CD8-positive, alpha-beta memory T cell (primary cell): Measurements from ENCODE around the gene ZNF319. TPM values are rescaled to one million over a fixed set of nuclear protein-coding genes. Genes with fewer than 3 reads are reported as not detected.

Experiments
- CTCF ChIA-PET: fragments of 350-600 bp; sonication (Branson Sonifier 250); formaldehyde crosslinking; loops from one replicate; lab custom pipeline; 2021; ENCODE audit warnings: antibody characterized with exemption; lab: Charles Lee
- POLR2A ChIA-PET: fragments of 350-600 bp; sonication (Branson Sonifier 250); formaldehyde crosslinking; loops from one replicate; lab custom pipeline; 2021; ENCODE audit warnings: antibody characterized with exemption; lab: Charles Lee
- DNase-seq, 5 donors: peaks; one replicate each; pipeline versions ENCODE4 v3.0.0 to v3.0.0-alpha.2; 2020 to 2022; ENCODE audit warnings: mixed read lengths in 1 of 5
- H3K27ac ChIP-seq: one replicate; pipeline ENCODE4 v1.7.0; 2013; ENCODE audit warnings: low read depth, mild to moderate bottlenecking, low read length, moderate library complexity
- H3K27me3 ChIP-seq: 2 replicates; pipeline ENCODE4 v1.7.0; 2013; ENCODE audit warnings: low read length, mild to moderate bottlenecking; ENCODE audit not compliant: insufficient read depth, poor library complexity, severe bottlenecking
- H3K36me3 ChIP-seq: 2 replicates; pipeline ENCODE4 v1.7.0; 2013; ENCODE audit warnings: mild to moderate bottlenecking, low read length, moderate library complexity; ENCODE audit not compliant: insufficient read depth
- H3K4me1 ChIP-seq: 2 replicates; pipeline ENCODE4 v1.7.0; 2013; ENCODE audit warnings: mild to moderate bottlenecking, low read length, moderate library complexity; ENCODE audit not compliant: insufficient read depth
- H3K4me3 ChIP-seq: 2 replicates; pipeline ENCODE4 v1.7.0; 2013; ENCODE audit warnings: mild to moderate bottlenecking, low read length
- H3K9me3 ChIP-seq: 2 replicates; pipeline ENCODE4 v1.7.0; 2013; ENCODE audit warnings: mild to moderate bottlenecking, low read length
- H3K27ac Mint-ChIP-seq, 8 donors: one replicate each; pipeline ENCODE4 v1.8.0; 2020 to 2021; ENCODE audit warnings: mixed read lengths in 8 of 8, mild to moderate bottlenecking in 6 of 8, inconsistent platforms in 3 of 8, moderate library complexity in 3 of 8
- H3K27me3 Mint-ChIP-seq, 2 donors: one replicate each; pipeline ENCODE4 v1.8.0; 2020 to 2021; ENCODE audit warnings: mixed read lengths in 2 of 2, mild to moderate bottlenecking in 1 of 2, moderate library complexity in 1 of 2
- H3K36me3 Mint-ChIP-seq, 3 donors: one replicate each; pipeline ENCODE4 v1.8.0; 2020 to 2021; ENCODE audit warnings: mixed read lengths in 3 of 3, inconsistent platforms in 1 of 3, mild to moderate bottlenecking in 1 of 3
- H3K4me1 Mint-ChIP-seq, 3 donors: one replicate each; pipeline ENCODE4 v1.8.0; 2020 to 2021; ENCODE audit warnings: mixed read lengths in 3 of 3, inconsistent platforms in 1 of 3, mild to moderate bottlenecking in 1 of 3
- H3K4me3 Mint-ChIP-seq, 7 donors: one replicate each; pipeline ENCODE4 v1.8.0; 2020 to 2021; ENCODE audit warnings: mixed read lengths in 7 of 7, mild to moderate bottlenecking in 6 of 7, moderate library complexity in 4 of 7, inconsistent platforms in 2 of 7
- H3K9me3 Mint-ChIP-seq, 5 donors: one replicate each; pipeline ENCODE4 v1.8.0; 2020 to 2022; ENCODE audit warnings: mixed read lengths in 5 of 5, mild to moderate bottlenecking in 3 of 5, moderate library complexity in 2 of 5, inconsistent platforms in 1 of 5
- polyA plus RNA-seq: library from polyadenylated mRNA; unstranded; fragments of 300-500 nt; fragmentation: Illumina TruSeq; gene quantifications from one replicate; pipeline ENCODE4 v1.2.3, GENCODE V29; 2021
- total RNA-seq, 2 experiments: library from RNA; stranded (reverse); gene quantifications; one replicate each; pipeline ENCODE4 v1.2.3, GENCODE V29; 2021

ZNF319 gene
- total and polyA plus RNA-seq, 3 experiments from 2014 or later = 11.9 to 18.5 (median 12.8) TPM

DNA sequence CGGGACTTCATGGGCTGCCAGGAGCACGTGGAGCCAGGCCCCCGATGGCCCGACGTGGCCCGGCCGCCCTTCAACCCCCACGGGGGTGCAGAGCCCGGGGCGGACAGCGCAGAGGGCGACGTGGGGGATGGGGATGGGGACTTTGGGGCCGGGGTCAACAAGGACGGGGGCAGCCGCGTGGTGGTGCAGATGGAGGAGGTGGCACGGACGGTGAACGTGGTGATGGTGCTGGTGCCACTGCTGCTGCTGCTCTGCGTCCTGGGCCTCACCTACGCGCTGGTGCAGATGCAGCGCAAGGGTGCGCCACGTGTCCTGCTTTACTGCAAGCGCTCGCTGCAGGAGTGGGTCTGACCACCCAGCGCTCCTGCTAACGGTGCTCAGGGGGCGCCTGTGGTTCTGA lies 44.6 kb upstream of the ZNF319 start:
- no peak for DNase-seq

GRCh38 chr16:58044266-58045019 lies 44.0 kb upstream of the ZNF319 start:
- H3K4me1 ChIP-seq = no peaks in the 10 kb centered on the region
- DNase-seq = no peak
- Mint-ChIP-seq H3K27ac (no peak overlapping the region), H3K9me3 (no peaks in the 10 kb centered on the region), H3K36me3 (no peaks in the 10 kb centered on the region), H3K4me3 (no peak overlapping the region), H3K27me3 (no peaks in the 10 kb centered on the region), H3K4me1 (no peaks in the 10 kb centered on the region)
- POLR2A ChIA-PET = no interaction called here
- no peak overlapping the region for H3K4me3 ChIP-seq
- no peaks in the 10 kb centered on the region for H3K27me3 ChIP-seq
- H3K9me3 ChIP-seq = no peaks in the 10 kb centered on the region
- H3K36me3 ChIP-seq = no peaks in the 10 kb centered on the region
- CTCF ChIA-PET = no interaction called here
- no peak overlapping the region for H3K27ac ChIP-seq

More for the DNA sequence above, 44.6 kb upstream of the ZNF319 start:
- Histone ChIP-seq H3K4me3 (no peak overlapping the region), H3K4me1 (no peaks in the 10 kb centered on the region), H3K27ac (no peak overlapping the region), H3K27me3 (no peaks in the 10 kb centered on the region), H3K36me3 (no peaks in the 10 kb centered on the region), H3K9me3 (no peaks in the 10 kb centered on the region)
- no peaks in the 10 kb centered on the region for H3K9me3 Mint-ChIP-seq
- peaks cover 0 to 3% of the 10 kb centered on the region in 2 donors for H3K27me3 Mint-ChIP-seq
- H3K4me1 Mint-ChIP-seq = no peaks in the 10 kb centered on the region
- no peak overlapping the region for H3K27ac Mint-ChIP-seq
- ChIA-PET POLR2A (no interaction called here), CTCF (no interaction called here)
- H3K4me3 Mint-ChIP-seq = no peak overlapping the region
- H3K36me3 Mint-ChIP-seq = no peaks in the 10 kb centered on the region

DNA sequence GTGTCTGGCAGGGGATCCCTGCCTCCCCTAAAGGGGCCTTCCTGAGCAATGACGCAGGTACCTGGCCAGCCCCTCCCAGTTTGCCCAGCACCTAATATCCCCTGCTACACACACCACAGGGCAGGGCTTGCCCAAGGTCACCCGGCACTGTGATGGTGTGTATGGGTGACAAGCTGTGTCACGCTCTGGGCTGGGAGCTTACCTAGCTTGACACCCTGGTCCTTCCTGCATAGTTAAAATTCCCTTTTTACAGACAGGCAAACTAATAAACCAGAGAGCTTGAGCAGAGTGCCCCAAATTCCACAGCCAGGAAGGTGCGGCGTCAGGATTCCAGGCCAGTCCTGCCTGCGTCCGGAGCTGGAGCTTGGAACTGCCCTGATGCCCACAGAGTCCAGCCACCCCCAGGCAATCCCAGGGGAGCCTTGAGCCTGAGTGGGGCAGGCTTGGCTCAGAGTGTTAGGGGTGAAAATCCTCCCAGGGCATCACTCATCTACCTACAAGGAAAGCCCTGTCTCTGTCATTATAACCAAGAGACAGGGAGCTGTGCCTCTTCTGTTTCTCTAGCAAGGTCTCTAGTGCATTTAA lies 43.2 kb upstream of the ZNF319 start:
- H3K27me3 ChIP-seq = no peaks in the 10 kb centered on the region
- no peaks in the 10 kb centered on the region for H3K4me1 ChIP-seq
- Mint-ChIP-seq H3K4me3 (no peak overlapping the region), H3K4me1 (no peaks in the 10 kb centered on the region), H3K9me3 (no peaks in the 10 kb centered on the region), H3K27ac (no peak overlapping the region), H3K36me3 (no peaks in the 10 kb centered on the region), H3K27me3 (no peaks in the 10 kb centered on the region)
- H3K36me3 ChIP-seq = no peaks in the 10 kb centered on the region
- H3K27ac ChIP-seq = no peak overlapping the region
- no peak overlapping the region for H3K4me3 ChIP-seq
- ChIA-PET POLR2A (no interaction called here), CTCF (no interaction called here)
- no peak for DNase-seq
- H3K9me3 ChIP-seq = no peaks in the 10 kb centered on the region

- POLR2A ChIA-PET = no interaction called here
- H3K4me3 Mint-ChIP-seq = no peak overlapping the region
- H3K27me3 Mint-ChIP-seq = no peaks in the 10 kb centered on the region
- Histone ChIP-seq H3K9me3 (no peaks in the 10 kb centered on the region), H3K36me3 (no peaks in the 10 kb centered on the region), H3K27me3 (no peaks in the 10 kb centered on the region), H3K27ac (no peak overlapping the region), H3K4me3 (no peak overlapping the region), H3K4me1 (no peaks in the 10 kb centered on the region)
- CTCF ChIA-PET = no interaction called here
- DNase-seq = no peak
- no peaks in the 10 kb centered on the region for H3K9me3 Mint-ChIP-seq
- no peaks in the 10 kb centered on the region for H3K4me1 Mint-ChIP-seq
- H3K36me3 Mint-ChIP-seq = no peaks in the 10 kb centered on the region
- H3K27ac Mint-ChIP-seq = no peak overlapping the region
Measured at GRCh38 chr16:58042886-58043515, 42.5 kb upstream of the ZNF319 start.

GRCh38 chr16:58042001-58042885 lies 41.8 kb upstream of the ZNF319 start:
- Histone ChIP-seq H3K27me3 (no peaks in the 10 kb centered on the region), H3K36me3 (no peaks in the 10 kb centered on the region), H3K27ac (no peak overlapping the region), H3K4me3 (no peak overlapping the region), H3K4me1 (no peaks in the 10 kb centered on the region), H3K9me3 (no peaks in the 10 kb centered on the region)
- peak overlapping the region in 1 of 8 donors; percentile 75 for H3K27ac Mint-ChIP-seq
- CTCF ChIA-PET = no interaction called here
- POLR2A ChIA-PET = no interaction called here
- H3K4me3 Mint-ChIP-seq = no peak overlapping the region
- peaks cover 0 to 2% (median 0%) of the 10 kb centered on the region in 5 donors for H3K9me3 Mint-ChIP-seq
- no peaks in the 10 kb centered on the region for H3K36me3 Mint-ChIP-seq
- DNase-seq = no peak
- H3K27me3 Mint-ChIP-seq = no peaks in the 10 kb centered on the region
- no peaks in the 10 kb centered on the region for H3K4me1 Mint-ChIP-seq

DNA sequence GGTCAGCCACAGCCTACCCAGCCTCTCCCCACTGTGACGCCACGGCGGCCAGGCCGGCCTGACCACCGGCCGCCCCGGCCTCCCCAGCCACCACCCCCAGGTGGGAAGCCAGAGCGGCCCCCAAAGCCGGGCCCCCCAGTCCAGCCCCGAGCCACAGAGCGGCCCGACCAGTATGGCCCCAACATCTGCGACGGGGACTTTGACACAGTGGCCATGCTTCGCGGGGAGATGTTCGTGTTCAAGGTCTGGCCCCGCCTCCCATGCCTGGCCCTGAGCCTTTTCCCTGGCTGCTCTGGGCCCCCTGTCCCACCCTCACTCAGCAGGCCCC lies 41.1 kb upstream of the ZNF319 start:
- peaks cover 0 to 2% of the 10 kb centered on the region in 2 donors for H3K27me3 Mint-ChIP-seq
- no peak overlapping the region for H3K27ac Mint-ChIP-seq
- Histone ChIP-seq H3K4me3 (no peak overlapping the region), H3K36me3 (no peaks in the 10 kb centered on the region), H3K27ac (no peak overlapping the region), H3K4me1 (no peaks in the 10 kb centered on the region), H3K9me3 (no peaks in the 10 kb centered on the region), H3K27me3 (no peaks in the 10 kb centered on the region)
- CTCF ChIA-PET = no interaction called here
- no peak overlapping the region for H3K4me3 Mint-ChIP-seq
- no peaks in the 10 kb centered on the region for H3K4me1 Mint-ChIP-seq
- DNase-seq = no peak
- peaks cover 0 to 2% (median 0%) of the 10 kb centered on the region in 5 donors for H3K9me3 Mint-ChIP-seq
- no peaks in the 10 kb centered on the region for H3K36me3 Mint-ChIP-seq
- POLR2A ChIA-PET = no interaction called here

- no peak overlapping the region for H3K27ac Mint-ChIP-seq
- ChIA-PET POLR2A (no interaction called here), CTCF (no interaction called here)
Measured at GRCh38 chr16:58040945-58041627, 40.6 kb upstream of the ZNF319 start.

More at GRCh38 chr16:58040945-58041627, 40.6 kb upstream of the ZNF319 start:
- Histone ChIP-seq H3K27me3 (no peaks in the 10 kb centered on the region), H3K36me3 (no peaks in the 10 kb centered on the region), H3K4me3 (no peak overlapping the region), H3K27ac (no peak overlapping the region), H3K9me3 (no peaks in the 10 kb centered on the region), H3K4me1 (no peaks in the 10 kb centered on the region)
- Mint-ChIP-seq H3K36me3 (no peaks in the 10 kb centered on the region), H3K4me1 (no peaks in the 10 kb centered on the region), H3K4me3 (no peak overlapping the region), H3K27me3 (peaks cover 0 to 2% of the 10 kb centered on the region in 2 donors), H3K9me3 (peaks cover 0 to 2% (median 0%) of the 10 kb centered on the region in 5 donors)
- no peak for DNase-seq
